DND-41 (cell line): ENCODE measurements around the gene PSMA3.

Experiments used
- ATAC-seq: fragments of 200-7000 bp; cut with Tn5 transposase; 3 replicates; pipeline ENCODE4 v1.9.1; 2021; ENCODE audit warnings: low read depth; ENCODE audit not compliant: insufficient read depth
- DNase-seq: peaks from one replicate; pipeline ENCODE4 v3.0.0-alpha.2; 2020
- H2AFZ ChIP-seq: 2 replicates; pipeline ENCODE4 v1.6.0; 2012; ENCODE audit warnings: low read depth, low read length
- H3K27ac ChIP-seq: 2 replicates; pipeline ENCODE4 v1.5.1; 2012; ENCODE audit warnings: low read length, inconsistent platforms
- H3K27me3 ChIP-seq: fragments of 200-600 bp; sonication (generic); 2 replicates; pipeline ENCODE4 v1.6.0; 2012; ENCODE audit warnings: low read length, mild to moderate bottlenecking, inconsistent platforms; ENCODE audit not compliant: insufficient read depth, poor library complexity
- H3K36me3 ChIP-seq: 2 replicates; pipeline ENCODE4 v1.5.1; 2012; ENCODE audit warnings: low read length, inconsistent platforms; ENCODE audit not compliant: insufficient read depth
- H3K4me1 ChIP-seq: 2 replicates; pipeline ENCODE4 v1.5.1; 2012; ENCODE audit warnings: mild to moderate bottlenecking, low read length; ENCODE audit not compliant: insufficient read depth
- H3K4me2 ChIP-seq: 2 replicates; pipeline ENCODE4 v1.6.0; 2012; ENCODE audit warnings: mild to moderate bottlenecking, moderate library complexity, low read length, inconsistent platforms; ENCODE audit not compliant: insufficient read depth
- H3K4me3 ChIP-seq, 2 experiments: fragments of 200-600 bp in 1 of 2; shearing (Covaris generic) in 1 of 2; 2 replicates each; pipeline ENCODE4 v1.5.1; 2012 to 2016; ENCODE audit warnings: inconsistent platforms in 2 of 2, low read length in 2 of 2, mild to moderate bottlenecking in 2 of 2, low read depth in 1 of 2, moderate library complexity in 1 of 2
- H3K79me2 ChIP-seq: 2 replicates; pipeline ENCODE4 v1.6.0; 2012; ENCODE audit warnings: low read length, inconsistent platforms; ENCODE audit not compliant: insufficient read depth
- H3K9ac ChIP-seq: 2 replicates; pipeline ENCODE4 v1.6.0; 2012; ENCODE audit warnings: low read depth, mild to moderate bottlenecking, inconsistent platforms, low read length, moderate library complexity
- H3K9me3 ChIP-seq: 2 replicates; pipeline ENCODE4 v1.5.1; 2012; ENCODE audit warnings: low read length, moderate library complexity, mild to moderate bottlenecking, inconsistent platforms; ENCODE audit not compliant: insufficient read depth, severe bottlenecking
- H4K20me1 ChIP-seq: 2 replicates; pipeline ENCODE4 v1.6.0; 2012; ENCODE audit warnings: low read length; ENCODE audit not compliant: insufficient read depth
- EZH2 ChIP-seq: IDR thresholded peaks from 3 replicates; pipeline ENCODE4 v1.6.1; 2012; ENCODE audit warnings: borderline replicate concordance, low read depth, mild to moderate bottlenecking, moderate library complexity, low read length, inconsistent platforms; ENCODE audit not compliant: severe bottlenecking
- TF ChIP-seq, protein P1 (sequence below): IDR thresholded peaks from 2 replicates; pipeline ENCODE4 v1.5.1; 2012; ENCODE audit warnings: borderline replicate concordance, low read length, moderate library complexity, mild to moderate bottlenecking; ENCODE audit not compliant: poor library complexity, severe bottlenecking; ENCODE audit errors: extremely low read depth

PSMA3 gene

DNA sequence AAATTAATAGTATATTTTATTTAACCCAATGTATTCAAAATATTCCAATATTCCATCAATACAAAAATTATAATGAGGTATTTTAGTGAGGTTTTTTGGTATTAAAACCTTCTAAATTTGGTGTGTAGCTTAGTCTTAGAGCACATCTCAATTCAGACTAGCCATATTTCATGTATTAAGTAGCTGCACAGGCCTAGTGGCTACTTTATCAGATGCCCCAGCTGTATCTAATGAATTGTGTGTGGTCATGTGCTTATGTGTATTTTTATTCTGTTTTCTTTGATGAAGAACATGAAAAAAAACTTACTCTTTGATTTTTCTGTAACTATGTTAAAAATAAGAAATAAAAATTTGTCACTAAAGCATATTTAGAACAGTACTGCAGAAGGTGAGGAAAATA lies 31.5 kb upstream of the PSMA3 start:
- no peak overlapping the region for H3K27ac ChIP-seq
- no peaks in the 10 kb centered on the region for H3K4me1 ChIP-seq
- peaks cover 46% of the 10 kb centered on the region for H3K36me3 ChIP-seq
- no peak for ATAC-seq
- no peak overlapping the region for H3K4me3 ChIP-seq
- no peaks in the 10 kb centered on the region for H4K20me1 ChIP-seq
- no peaks in the 10 kb centered on the region for H3K27me3 ChIP-seq
- no peak overlapping the region for H2AFZ ChIP-seq
- TF ChIP-seq, protein P1, sequence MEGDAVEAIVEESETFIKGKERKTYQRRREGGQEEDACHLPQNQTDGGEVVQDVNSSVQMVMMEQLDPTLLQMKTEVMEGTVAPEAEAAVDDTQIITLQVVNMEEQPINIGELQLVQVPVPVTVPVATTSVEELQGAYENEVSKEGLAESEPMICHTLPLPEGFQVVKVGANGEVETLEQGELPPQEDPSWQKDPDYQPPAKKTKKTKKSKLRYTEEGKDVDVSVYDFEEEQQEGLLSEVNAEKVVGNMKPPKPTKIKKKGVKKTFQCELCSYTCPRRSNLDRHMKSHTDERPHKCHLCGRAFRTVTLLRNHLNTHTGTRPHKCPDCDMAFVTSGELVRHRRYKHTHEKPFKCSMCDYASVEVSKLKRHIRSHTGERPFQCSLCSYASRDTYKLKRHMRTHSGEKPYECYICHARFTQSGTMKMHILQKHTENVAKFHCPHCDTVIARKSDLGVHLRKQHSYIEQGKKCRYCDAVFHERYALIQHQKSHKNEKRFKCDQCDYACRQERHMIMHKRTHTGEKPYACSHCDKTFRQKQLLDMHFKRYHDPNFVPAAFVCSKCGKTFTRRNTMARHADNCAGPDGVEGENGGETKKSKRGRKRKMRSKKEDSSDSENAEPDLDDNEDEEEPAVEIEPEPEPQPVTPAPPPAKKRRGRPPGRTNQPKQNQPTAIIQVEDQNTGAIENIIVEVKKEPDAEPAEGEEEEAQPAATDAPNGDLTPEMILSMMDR: no peak
- no peak for TF ChIP-seq EZH2
- H3K9ac ChIP-seq: no peak overlapping the region
- no peaks in the 10 kb centered on the region for H3K9me3 ChIP-seq
- DNase-seq: no peak
- no peak overlapping the region for H3K4me2 ChIP-seq
- H3K79me2 ChIP-seq: no peaks in the 10 kb centered on the region

DNA sequence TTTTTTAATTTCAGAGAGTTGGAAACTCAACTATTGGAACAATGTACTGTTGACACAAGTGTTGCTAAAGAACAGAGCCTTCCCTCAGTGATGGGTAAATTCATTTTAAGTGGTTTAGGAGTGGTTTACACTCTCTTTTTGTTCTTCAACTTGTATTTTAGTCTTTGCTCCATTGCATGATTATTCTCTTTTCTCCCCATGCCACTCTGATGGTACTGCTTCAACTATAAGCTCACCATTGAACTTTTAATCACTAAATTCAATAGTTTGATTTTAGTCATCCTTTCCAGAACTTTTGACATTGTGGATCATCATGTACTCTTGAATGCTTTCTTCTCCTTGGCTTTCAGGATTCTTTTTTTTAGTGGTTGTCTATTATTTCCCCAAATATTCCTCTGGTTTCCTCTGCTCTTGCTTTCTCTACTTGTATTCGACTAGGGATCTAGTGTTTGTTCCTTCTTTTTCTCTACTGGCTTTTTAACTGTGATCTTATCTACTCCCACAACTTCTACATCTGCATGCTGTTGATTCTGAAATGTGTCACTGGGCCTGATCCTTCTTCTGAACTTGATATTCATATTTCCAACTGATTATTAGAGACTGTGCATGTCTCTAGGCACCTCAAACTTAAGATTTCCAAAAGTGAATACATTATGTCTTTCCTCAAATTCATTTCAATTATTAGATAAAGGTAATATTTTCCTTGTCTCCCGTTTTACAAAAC lies 29.3 kb upstream of the PSMA3 start:
- Histone ChIP-seq H3K9ac (no peak overlapping the region), H3K4me2 (no peak overlapping the region), H3K36me3 (peaks cover 39% of the 10 kb centered on the region; the same call in 1 of the 2 replicates), H3K9me3 (no peaks in the 10 kb centered on the region), H3K79me2 (no peaks in the 10 kb centered on the region), H4K20me1 (no peaks in the 10 kb centered on the region), H2AFZ (no peak overlapping the region), H3K27ac (no peak overlapping the region), H3K4me1 (no peaks in the 10 kb centered on the region), H3K4me3 (no peak overlapping the region), H3K27me3 (no peaks in the 10 kb centered on the region)
- DNase-seq: no peak
- TF ChIP-seq, protein P1: no peak
- no peak for TF ChIP-seq EZH2
- no peak for ATAC-seq

DNA sequence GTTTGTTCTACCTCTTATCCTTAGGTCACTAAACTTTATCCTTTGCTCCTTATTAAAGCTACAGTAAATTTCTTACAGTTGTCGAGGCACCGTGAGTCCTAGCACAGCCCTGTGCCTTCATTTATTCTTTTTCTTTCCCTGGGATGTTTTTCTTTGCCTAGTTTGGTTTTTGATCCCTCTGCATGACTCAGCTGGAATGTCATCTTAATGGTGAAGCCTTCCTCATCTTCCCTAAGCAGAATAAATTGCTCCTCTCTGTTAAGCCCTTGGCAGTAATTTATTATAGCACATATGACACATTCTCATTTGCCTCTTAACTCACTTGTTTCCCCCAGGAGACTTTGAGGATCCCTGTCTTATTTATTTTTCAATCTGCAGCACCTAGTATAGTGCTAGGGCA lies 28.1 kb upstream of the PSMA3 start:
- Histone ChIP-seq H3K27ac (no peak overlapping the region), H3K4me3 (no peak overlapping the region), H4K20me1 (no peaks in the 10 kb centered on the region), H3K4me2 (no peak overlapping the region), H3K36me3 (peaks cover 31% of the 10 kb centered on the region; the same call in 1 of the 2 replicates), H3K9ac (no peak overlapping the region), H3K79me2 (no peaks in the 10 kb centered on the region), H3K4me1 (no peaks in the 10 kb centered on the region), H2AFZ (no peak overlapping the region), H3K9me3 (no peaks in the 10 kb centered on the region), H3K27me3 (no peaks in the 10 kb centered on the region)
- ATAC-seq (no peak), DNase-seq (no peak)
- no peak for TF ChIP-seq EZH2
- TF ChIP-seq, protein P1: no peak
